ENCODE measurements around the gene ARNT2. TPM values are rescaled to one million over a fixed set of nuclear protein-coding genes. Genes with fewer than 3 reads are reported as not detected.

Gene ARNT2
- total and polyA plus RNA-seq, 4 donors = 78.6 to 150 (median 130) TPM

DNA sequence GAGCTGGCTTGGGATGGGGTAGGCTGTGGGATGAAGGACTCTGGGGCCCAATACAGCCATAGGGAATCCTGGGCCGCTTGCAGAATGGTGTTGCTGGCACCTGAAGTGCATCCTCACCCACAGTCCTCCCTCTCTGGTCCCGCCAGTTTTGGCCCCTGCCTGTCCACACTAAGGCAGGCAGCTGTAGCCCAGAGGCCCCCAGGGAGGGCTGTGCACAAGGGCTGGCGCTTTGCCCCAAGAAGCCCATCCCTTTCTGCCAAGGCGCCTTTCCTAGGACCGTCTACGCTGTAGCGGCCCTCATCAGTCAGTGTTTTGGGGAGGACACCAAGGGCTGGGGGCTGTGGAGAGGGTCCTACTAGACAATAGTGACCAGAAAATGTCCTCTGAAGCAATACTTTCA lies 174.7 kb downstream of the ARNT2 start:
- peaks cover 83% of the 10 kb centered on the region for H3K36me3 ChIP-seq (ENCODE audit: control insufficient read depth, insufficient read depth, low read length)
- H3K4me3 ChIP-seq (ENCODE audit: low read depth, low read length) = no peak overlapping the region
- no peaks in the 10 kb centered on the region for H3K9me3 ChIP-seq (ENCODE audit: control insufficient read depth, insufficient read depth, low read length)
- H3K27me3 ChIP-seq (ENCODE audit: control insufficient read depth, insufficient read depth, low read length) = no peaks in the 10 kb centered on the region
- no peak overlapping the region for H3K27ac ChIP-seq (ENCODE audit: low read depth, low read length)
- peaks cover 15% of the 10 kb centered on the region for H3K4me1 ChIP-seq (ENCODE audit: control insufficient read depth, insufficient read depth, low read length)
- 75% methylated on average over 6 of the region's 7 CpGs for WGBS (ENCODE audit: insufficient coverage)
- no peak for DNase-seq (ENCODE audit: low read depth in 4 of 6, low spot score in 6 of 6)

DNA sequence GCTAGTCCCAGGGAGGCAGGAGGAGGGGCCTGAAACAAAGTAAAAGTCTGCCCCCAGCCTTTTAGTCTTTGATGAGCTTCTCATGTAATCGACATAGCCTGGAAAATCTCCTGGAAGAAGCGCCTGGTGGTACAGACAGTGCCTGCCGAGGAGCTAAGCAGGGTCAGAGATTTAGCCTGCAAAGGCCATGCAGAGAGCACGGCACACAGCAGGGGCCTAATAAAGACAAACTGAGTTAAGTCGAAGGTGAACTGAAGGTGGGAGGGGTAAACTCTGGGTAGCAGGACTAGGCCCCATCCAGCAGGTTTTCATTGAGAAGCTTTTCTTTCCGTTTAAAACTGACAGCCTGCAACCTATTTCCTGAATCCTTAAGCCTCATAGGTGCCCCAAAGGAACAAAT lies 175.4 kb downstream of the ARNT2 start:
- Histone ChIP-seq H3K27me3 (ENCODE audit: control insufficient read depth, insufficient read depth, low read length) (no peaks in the 10 kb centered on the region), H3K4me3 (ENCODE audit: low read depth, low read length) (no peak overlapping the region), H3K9me3 (ENCODE audit: control insufficient read depth, insufficient read depth, low read length) (no peaks in the 10 kb centered on the region), H3K4me1 (ENCODE audit: control insufficient read depth, insufficient read depth, low read length) (peaks cover 15% of the 10 kb centered on the region), H3K27ac (ENCODE audit: low read depth, low read length) (no peak overlapping the region), H3K36me3 (ENCODE audit: control insufficient read depth, insufficient read depth, low read length) (peaks cover 83% of the 10 kb centered on the region)
- 46% methylated on average over 5 of the region's 6 CpGs for WGBS (ENCODE audit: insufficient coverage)
- peak in 1 of 6 donors; percentile 28 for DNase-seq (ENCODE audit: low read depth in 4 of 6, low spot score in 6 of 6)

DNA sequence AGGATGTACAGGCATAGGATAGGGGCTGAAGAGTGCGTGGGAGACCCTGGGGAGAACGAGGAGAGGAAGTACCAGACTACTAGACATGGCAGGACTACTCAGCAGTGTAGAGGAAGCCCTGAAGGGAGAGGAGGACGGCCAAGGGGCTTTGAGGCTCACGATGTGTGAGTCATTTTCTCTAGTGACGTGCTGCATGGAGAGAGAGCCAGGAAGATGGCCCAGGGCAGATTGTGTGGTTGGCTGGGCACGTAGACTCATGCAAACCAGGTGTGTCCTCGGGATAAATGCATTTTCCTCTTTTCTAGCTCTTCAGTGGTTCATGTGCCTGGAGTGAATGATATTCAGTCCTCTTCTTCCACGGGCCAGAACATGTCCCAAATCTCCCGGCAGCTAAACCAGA lies 175.9 kb downstream of the ARNT2 start:
- 77% methylated on average over 8 of the region's 9 CpGs for WGBS (ENCODE audit: insufficient coverage)

DNA sequence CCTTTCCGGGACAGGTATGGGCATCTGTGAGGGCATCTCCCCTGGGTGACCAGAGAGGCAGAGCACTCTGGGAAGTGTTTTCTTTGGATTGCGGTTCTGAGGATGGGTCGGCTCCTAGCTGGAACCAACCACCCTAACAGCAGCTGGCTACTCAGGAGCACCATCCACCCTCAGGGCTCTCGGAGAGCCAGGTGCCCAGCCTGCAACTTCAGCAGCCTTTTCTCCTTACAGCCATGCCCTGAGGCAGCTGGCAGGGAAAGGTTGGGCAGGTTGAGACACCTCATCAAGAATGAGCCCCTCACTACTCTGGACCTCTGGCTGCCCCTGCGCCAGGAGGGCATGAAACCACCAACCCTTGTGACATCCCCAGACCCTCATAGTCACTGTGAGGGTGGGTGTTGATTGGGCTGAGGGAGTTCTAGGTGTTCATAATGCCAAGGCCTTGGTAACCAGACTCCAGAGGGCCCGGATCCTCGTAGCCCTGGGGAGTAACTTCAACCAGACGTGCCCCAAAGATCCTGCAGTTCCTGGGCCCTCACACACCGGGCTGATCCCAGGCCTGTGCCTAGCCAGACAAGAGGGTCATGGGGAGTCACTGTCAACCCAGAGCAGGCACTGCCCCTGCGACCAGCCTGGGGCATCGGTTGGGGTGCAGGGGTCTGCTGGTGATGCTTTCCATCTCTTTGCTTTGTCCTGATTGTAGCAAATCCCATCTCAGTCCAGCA lies 176.5 kb downstream of the ARNT2 start:
- Histone ChIP-seq H3K36me3 (ENCODE audit: control insufficient read depth, insufficient read depth, low read length) (peaks cover 78% of the 10 kb centered on the region), H3K27ac (ENCODE audit: low read depth, low read length) (no peak overlapping the region)
- 98% methylated on average over 8 of the region's 11 CpGs for WGBS (ENCODE audit: insufficient coverage)

More for the DNA sequence above, 175.9 kb downstream of the ARNT2 start:
- H3K27ac ChIP-seq (ENCODE audit: low read depth, low read length) = no peak overlapping the region
- no peak for DNase-seq (ENCODE audit: low read depth in 4 of 6, low spot score in 6 of 6)
- H3K4me3 ChIP-seq (ENCODE audit: low read depth, low read length) = no peak overlapping the region
- H3K9me3 ChIP-seq (ENCODE audit: control insufficient read depth, insufficient read depth, low read length) = no peaks in the 10 kb centered on the region
- H3K36me3 ChIP-seq (ENCODE audit: control insufficient read depth, insufficient read depth, low read length) = peaks cover 81% of the 10 kb centered on the region
- no peaks in the 10 kb centered on the region for H3K27me3 ChIP-seq (ENCODE audit: control insufficient read depth, insufficient read depth, low read length)
- peaks cover 15% of the 10 kb centered on the region for H3K4me1 ChIP-seq (ENCODE audit: control insufficient read depth, insufficient read depth, low read length)

DNA sequence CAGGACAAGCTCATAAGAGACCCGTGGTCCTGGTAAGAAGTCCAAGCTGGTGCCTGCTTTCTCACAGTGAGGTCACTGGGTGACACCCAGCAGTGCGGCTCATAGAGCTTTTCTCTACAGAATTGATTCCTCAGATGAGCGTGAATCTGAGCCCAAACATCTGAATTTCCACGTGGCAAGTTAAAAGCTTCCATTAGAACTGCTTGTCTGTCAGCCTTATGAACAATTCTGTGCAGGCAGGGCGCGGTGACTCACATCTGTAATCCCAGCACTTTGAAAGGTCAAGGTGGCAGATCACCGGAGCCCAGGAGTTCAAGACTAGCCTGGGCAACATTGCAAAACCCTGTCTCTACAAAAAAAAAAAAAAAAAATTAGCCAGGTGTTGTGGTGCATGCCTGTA lies 177.8 kb downstream of the ARNT2 start:
- no peak overlapping the region for H3K4me3 ChIP-seq (ENCODE audit: low read depth, low read length)
- H3K36me3 ChIP-seq (ENCODE audit: control insufficient read depth, insufficient read depth, low read length) = peaks cover 68% of the 10 kb centered on the region
- peaks cover 15% of the 10 kb centered on the region for H3K4me1 ChIP-seq (ENCODE audit: control insufficient read depth, insufficient read depth, low read length)
- H3K9me3 ChIP-seq (ENCODE audit: control insufficient read depth, insufficient read depth, low read length) = no peaks in the 10 kb centered on the region
- no peak overlapping the region for H3K27ac ChIP-seq (ENCODE audit: low read depth, low read length)
- WGBS (ENCODE audit: insufficient coverage) = 92% methylated on average over 4 of the region's 7 CpGs
- DNase-seq (ENCODE audit: low read depth in 4 of 6, low spot score in 6 of 6) = no peak
- no peaks in the 10 kb centered on the region for H3K27me3 ChIP-seq (ENCODE audit: control insufficient read depth, insufficient read depth, low read length)

More for the DNA sequence above, 176.5 kb downstream of the ARNT2 start:
- Histone ChIP-seq H3K9me3 (ENCODE audit: control insufficient read depth, insufficient read depth, low read length) (no peaks in the 10 kb centered on the region), H3K27me3 (ENCODE audit: control insufficient read depth, insufficient read depth, low read length) (no peaks in the 10 kb centered on the region), H3K4me1 (ENCODE audit: control insufficient read depth, insufficient read depth, low read length) (peaks cover 15% of the 10 kb centered on the region), H3K4me3 (ENCODE audit: low read depth, low read length) (no peak overlapping the region)
- no peak for DNase-seq (ENCODE audit: low read depth in 4 of 6, low spot score in 6 of 6)

DNA sequence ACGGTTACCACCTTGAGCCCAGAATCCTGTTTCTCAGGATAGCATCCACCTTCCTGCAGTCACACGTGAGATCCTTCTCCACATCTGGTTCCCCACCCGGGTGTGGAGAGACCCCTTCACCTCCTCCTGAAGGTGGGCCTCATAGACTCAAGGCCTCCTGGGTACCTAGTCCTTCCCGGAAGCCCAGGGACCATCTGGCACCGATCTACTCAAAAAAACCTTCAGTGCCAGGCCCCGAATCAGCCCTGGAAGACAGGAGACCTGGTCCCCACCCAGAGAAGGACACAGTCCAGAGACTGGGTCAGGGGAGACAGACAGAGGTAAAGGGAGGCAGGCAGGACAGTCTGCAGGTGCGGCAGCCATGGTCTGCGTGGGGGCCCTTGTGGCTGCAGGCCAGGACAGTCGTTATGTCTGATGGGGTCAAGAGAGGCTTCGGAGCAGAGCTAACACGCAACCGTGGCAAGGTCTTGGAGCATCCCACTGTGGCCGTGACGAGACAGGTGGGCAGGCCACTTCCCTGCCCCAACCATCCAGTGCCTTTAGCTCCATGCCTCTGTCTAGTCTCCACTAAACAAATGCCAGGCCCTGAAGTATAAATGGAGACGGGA lies 178.7 kb downstream of the ARNT2 start:
- peaks cover 65% of the 10 kb centered on the region for H3K36me3 ChIP-seq (ENCODE audit: control insufficient read depth, insufficient read depth, low read length)
- H3K9me3 ChIP-seq (ENCODE audit: control insufficient read depth, insufficient read depth, low read length) = no peaks in the 10 kb centered on the region
- no peak overlapping the region for H3K4me3 ChIP-seq (ENCODE audit: low read depth, low read length)
- H3K27ac ChIP-seq (ENCODE audit: low read depth, low read length) = no peak overlapping the region
- H3K27me3 ChIP-seq (ENCODE audit: control insufficient read depth, insufficient read depth, low read length) = no peaks in the 10 kb centered on the region
- no peak for DNase-seq (ENCODE audit: low read depth in 4 of 6, low spot score in 6 of 6)
- peaks cover 15% of the 10 kb centered on the region for H3K4me1 ChIP-seq (ENCODE audit: control insufficient read depth, insufficient read depth, low read length)
- WGBS (ENCODE audit: insufficient coverage) = 96% methylated on average over 14 of the region's 15 CpGs

DNA sequence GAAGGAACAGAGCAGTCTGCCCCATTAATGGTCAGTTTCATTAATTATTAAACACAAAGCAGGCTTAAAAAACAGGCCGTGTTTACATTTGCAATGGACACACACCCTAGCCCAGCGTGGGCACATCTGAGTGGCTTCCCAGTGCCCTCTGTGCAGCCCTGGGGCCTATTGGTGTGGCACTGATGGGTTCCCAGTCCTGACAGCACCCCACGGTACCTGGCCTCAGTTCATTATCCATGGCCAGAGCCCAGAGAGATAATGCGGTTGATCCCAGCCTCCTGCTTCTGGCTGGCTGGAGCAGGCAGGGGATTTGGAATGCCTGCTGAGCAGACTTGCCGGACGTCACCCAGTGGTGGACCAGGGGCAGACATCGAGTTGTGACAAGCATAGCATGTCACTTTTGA lies 180.4 kb downstream of the ARNT2 start:
- no peak overlapping the region for H3K27ac ChIP-seq (ENCODE audit: low read depth, low read length)
- no peak overlapping the region for H3K4me3 ChIP-seq (ENCODE audit: low read depth, low read length)
- DNase-seq (ENCODE audit: low read depth in 4 of 6, low spot score in 6 of 6) = no peak
- WGBS (ENCODE audit: insufficient coverage) = 81% methylated on average over 7 of the region's 7 CpGs
- peaks cover under 1% of the 10 kb centered on the region for H3K4me1 ChIP-seq (ENCODE audit: control insufficient read depth, insufficient read depth, low read length)
- H3K27me3 ChIP-seq (ENCODE audit: control insufficient read depth, insufficient read depth, low read length) = no peaks in the 10 kb centered on the region
- H3K9me3 ChIP-seq (ENCODE audit: control insufficient read depth, insufficient read depth, low read length) = no peaks in the 10 kb centered on the region
- peaks cover 63% of the 10 kb centered on the region for H3K36me3 ChIP-seq (ENCODE audit: control insufficient read depth, insufficient read depth, low read length)

DNA sequence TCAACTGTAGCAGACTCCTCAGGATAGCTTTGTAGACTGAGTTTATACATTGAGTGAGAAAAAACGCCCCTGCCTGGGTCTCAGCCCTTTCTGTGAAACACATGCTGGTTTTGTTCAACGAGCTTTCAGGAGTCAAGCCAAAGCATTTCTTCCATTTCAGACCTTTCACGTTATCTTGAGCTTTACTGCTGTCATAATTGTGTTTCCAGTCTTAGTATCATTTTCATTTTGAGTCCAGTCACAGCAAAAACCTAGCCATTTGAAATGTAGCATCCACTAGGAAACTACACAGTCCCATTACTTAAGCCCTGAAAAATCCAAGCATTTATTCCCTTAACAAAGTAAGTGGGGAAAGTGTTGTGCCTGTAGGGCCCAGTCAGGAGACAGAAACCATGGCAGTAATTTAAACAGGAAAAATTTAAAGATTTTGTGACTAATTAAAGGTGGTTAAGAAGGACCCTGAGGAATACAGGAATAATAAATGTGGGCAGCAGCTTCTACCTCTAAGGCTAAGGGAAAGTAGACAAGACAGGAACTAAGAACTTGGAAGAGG lies 180.9 kb downstream of the ARNT2 start:
- no peak for DNase-seq (ENCODE audit: low read depth in 4 of 6, low spot score in 6 of 6)
- WGBS (ENCODE audit: insufficient coverage) = 68% methylated on average over 3 of the region's 3 CpGs
- no peak overlapping the region for H3K27ac ChIP-seq (ENCODE audit: low read depth, low read length)
- H3K4me1 ChIP-seq (ENCODE audit: control insufficient read depth, insufficient read depth, low read length) = no peaks in the 10 kb centered on the region
- H3K27me3 ChIP-seq (ENCODE audit: control insufficient read depth, insufficient read depth, low read length) = no peaks in the 10 kb centered on the region
- no peak overlapping the region for H3K4me3 ChIP-seq (ENCODE audit: low read depth, low read length)
- no peaks in the 10 kb centered on the region for H3K9me3 ChIP-seq (ENCODE audit: control insufficient read depth, insufficient read depth, low read length)
- H3K36me3 ChIP-seq (ENCODE audit: control insufficient read depth, insufficient read depth, low read length) = peaks cover 64% of the 10 kb centered on the region

DNA sequence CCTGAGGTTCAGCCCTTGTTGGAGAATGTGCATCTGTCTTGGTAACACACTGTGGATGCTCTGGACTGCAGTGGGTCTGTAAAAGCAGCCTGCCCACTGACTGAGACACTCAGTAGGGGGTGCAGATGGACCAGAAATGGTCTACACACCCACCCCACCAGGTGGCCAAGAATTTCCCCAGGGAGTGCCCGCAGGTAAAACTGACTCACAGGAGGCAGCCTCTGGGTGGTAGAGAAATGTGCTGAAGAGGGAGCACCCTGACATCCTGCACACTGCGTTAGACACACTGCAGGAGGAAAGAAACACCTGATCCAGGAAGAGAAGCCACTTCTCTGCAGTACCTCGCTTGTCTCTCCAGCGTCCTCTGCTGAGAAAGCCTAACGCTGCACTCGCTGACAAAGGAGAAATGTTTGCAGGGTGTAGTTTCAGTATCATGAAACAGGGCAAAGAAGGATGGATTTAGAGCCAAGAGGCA lies 181.4 kb downstream of the ARNT2 start:
- Histone ChIP-seq H3K27me3 (ENCODE audit: control insufficient read depth, insufficient read depth, low read length) (no peaks in the 10 kb centered on the region), H3K9me3 (ENCODE audit: control insufficient read depth, insufficient read depth, low read length) (no peaks in the 10 kb centered on the region), H3K4me3 (ENCODE audit: low read depth, low read length) (no peak overlapping the region), H3K4me1 (ENCODE audit: control insufficient read depth, insufficient read depth, low read length) (no peaks in the 10 kb centered on the region), H3K36me3 (ENCODE audit: control insufficient read depth, insufficient read depth, low read length) (peaks cover 62% of the 10 kb centered on the region), H3K27ac (ENCODE audit: low read depth, low read length) (no peak overlapping the region)
- no peak for DNase-seq (ENCODE audit: low read depth in 4 of 6, low spot score in 6 of 6)
- 75% methylated on average over 5 of the region's 6 CpGs for WGBS (ENCODE audit: insufficient coverage)

Measured in spinal cord (tissue), 10 donors.